GM18502 (cell line): Measurements from ENCODE around the gene COLGALT1.

ENCODE experiments used
- ATAC-seq: cut with Tn5 transposase; IDR thresholded peaks from one replicate; pipeline ENCODE4 v1.9.1; 2021; ENCODE audit warnings: mild to moderate bottlenecking; ENCODE audit not compliant: unreplicated experiment, poor library complexity

Gene COLGALT1

GRCh38 chr19:17617807-17618192 lies 62.4 kb downstream of the COLGALT1 start:
- no peak for ATAC-seq

- ATAC-seq = no peak
These were observed 62.9 kb downstream of the COLGALT1 start for GRCh38 chr19:17618281-17618903.

GRCh38 chr19:17618936-17619335 lies 63.5 kb downstream of the COLGALT1 start:
- ATAC-seq = no peak

GRCh38 chr19:17620696-17621095 lies 65.2 kb downstream of the COLGALT1 start:
- no peak for ATAC-seq

GRCh38 chr19:17623224-17623935 lies 67.9 kb downstream of the COLGALT1 start:
- ATAC-seq = no peak

- no peak for ATAC-seq
These were observed 69.0 kb downstream of the COLGALT1 start for GRCh38 chr19:17624314-17624991.

- no peak for ATAC-seq
These were observed 69.6 kb downstream of the COLGALT1 start for GRCh38 chr19:17625043-17625442.

GRCh38 chr19:17625980-17626379 lies 70.5 kb downstream of the COLGALT1 start:
- no peak for ATAC-seq

- ATAC-seq = no peak
These were observed 71.1 kb downstream of the COLGALT1 start for GRCh38 chr19:17626456-17627015.

- no peak for ATAC-seq
These were observed 71.7 kb downstream of the COLGALT1 start for GRCh38 chr19:17627161-17627560.

GRCh38 chr19:17627921-17628320 lies 72.5 kb downstream of the COLGALT1 start:
- no peak for ATAC-seq

- ATAC-seq = no peak
These were observed 74.3 kb downstream of the COLGALT1 start for GRCh38 chr19:17629760-17630159.

- no peak for ATAC-seq
These were observed 77.1 kb downstream of the COLGALT1 start for GRCh38 chr19:17632577-17632976.
